Retinal pigment epithelial cell (primary cell): ENCODE data around the gene SUGP2.

Source experiments
- DNase-seq: peaks from one replicate; pipeline ENCODE4 v3.0.0-alpha.2; 2010; ENCODE audit warnings: low read depth
- H3K4me3 ChIP-seq: 2 replicates; pipeline ENCODE4 v1.5.1; 2011; ENCODE audit warnings: mild to moderate bottlenecking, low read length, control low read depth, moderate library complexity
- CTCF ChIP-seq: conservative IDR thresholded peaks from 2 replicates; pipeline ENCODE4 v1.5.1; 2011; ENCODE audit warnings: low read depth, low read length, control low read depth, inconsistent platforms

SUGP2 gene

GRCh38 chr19:19074196-19074882 lies 41.0 kb upstream of the SUGP2 start:
- H3K4me3 ChIP-seq = no peak overlapping the region
- no peak for DNase-seq
- no peak for TF ChIP-seq CTCF

DNA sequence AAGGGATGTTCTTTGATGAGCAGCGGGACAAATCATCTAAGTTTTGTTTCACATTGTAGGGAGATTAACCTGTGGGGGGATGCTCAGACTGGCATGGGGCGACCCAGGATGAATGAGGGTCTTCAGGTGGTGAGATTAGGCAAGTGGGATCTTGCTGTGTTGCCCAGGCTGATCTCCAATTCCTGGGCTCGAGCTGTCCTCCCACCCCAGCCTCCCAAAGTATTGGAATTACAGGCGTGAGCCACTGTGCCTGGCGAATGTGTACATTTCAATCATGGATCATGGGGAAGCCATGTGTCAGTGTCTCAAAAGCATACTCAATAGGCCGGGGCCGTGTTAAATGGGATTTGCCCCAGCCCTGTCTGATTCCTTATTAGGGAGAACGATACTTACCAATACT lies 38.6 kb upstream of the SUGP2 start:
- no peak for DNase-seq
- no peak for TF ChIP-seq CTCF
- no peak overlapping the region for H3K4me3 ChIP-seq

- TF ChIP-seq CTCF = no peak
- H3K4me3 ChIP-seq = no peak overlapping the region
- DNase-seq = no peak
These were observed 35.6 kb upstream of the SUGP2 start for GRCh38 chr19:19068659-19069654.

GRCh38 chr19:19067276-19068072 lies 34.2 kb upstream of the SUGP2 start:
- no peak for DNase-seq
- no peak overlapping the region for H3K4me3 ChIP-seq
- TF ChIP-seq CTCF = no peak

GRCh38 chr19:19064811-19065745 lies 31.8 kb upstream of the SUGP2 start:
- DNase-seq = no peak

More at GRCh38 chr19:19064811-19065745, 31.8 kb upstream of the SUGP2 start:
- no peak for TF ChIP-seq CTCF
- H3K4me3 ChIP-seq = peak overlapping the region; percentile 74
